MCF 10A (cell line): ENCODE data around the gene ISCA2. TPM values are rescaled to one million over a fixed set of nuclear protein-coding genes. Genes with fewer than 3 reads are reported as not detected.

ENCODE experiments used
- BruUV-seq: library from RNA; stranded (reverse); fragments of 400-500 nt; replicated peaks from 2 replicates; lab custom pipeline; 2021; lab: Mats Ljungman, UMichigan
- CTCF ChIA-PET: fragments of 300-600 bp; sonication (Branson Sonifier 250); formaldehyde crosslinking; extraction: SDS; loops from one replicate; lab custom pipeline; 2021; ENCODE audit warnings: antibody characterized with exemption, inconsistent platforms; lab: Yijun Ruan, JAX
- POLR2A ChIA-PET: fragments of 300-600, 350-650 bp; sonication (Branson Sonifier 250); formaldehyde crosslinking; extraction: SDS; loops from one replicate; lab custom pipeline; 2020; ENCODE audit warnings: antibody characterized with exemption, inconsistent platforms; lab: Yijun Ruan, JAX
- DNase-seq: peaks from one replicate; pipeline ENCODE4 v3.0.0-alpha.2; 2018; ENCODE audit not compliant: unreplicated experiment
- H3K27ac Mint-ChIP-seq: one replicate; pipeline ENCODE4 v1.8.0; 2022; ENCODE audit warnings: mild to moderate bottlenecking, low read depth, mixed read lengths; ENCODE audit not compliant: unreplicated experiment
- H3K27me3 Mint-ChIP-seq: one replicate; pipeline ENCODE4 v1.8.0; 2022; ENCODE audit warnings: mixed read lengths; ENCODE audit not compliant: insufficient read depth, unreplicated experiment
- H3K36me3 Mint-ChIP-seq: one replicate; pipeline ENCODE4 v1.8.0; 2022; ENCODE audit warnings: mild to moderate bottlenecking, moderate library complexity, mixed read lengths; ENCODE audit not compliant: insufficient read depth, unreplicated experiment
- H3K4me1 Mint-ChIP-seq: one replicate; pipeline ENCODE4 v1.8.0; 2022; ENCODE audit warnings: mixed read lengths; ENCODE audit not compliant: insufficient read depth, unreplicated experiment
- H3K4me3 Mint-ChIP-seq: one replicate; pipeline ENCODE4 v1.8.0; 2022; ENCODE audit warnings: mild to moderate bottlenecking, moderate library complexity, mixed read lengths; ENCODE audit not compliant: unreplicated experiment
- H3K9me3 Mint-ChIP-seq: one replicate; pipeline ENCODE4 v1.8.0; 2022; ENCODE audit warnings: mixed read lengths; ENCODE audit not compliant: unreplicated experiment
- CTCF ChIP-seq: fragments of 200-600 bp; IDR thresholded peaks from one replicate; pipeline ENCODE4 v1.8.0; 2022; ENCODE audit warnings: antibody characterized with exemption, mild to moderate bottlenecking; ENCODE audit not compliant: unreplicated experiment
- intact Hi-C: fragments of 100-400 bp; cut with micrococcal nuclease; formaldehyde crosslinking; loops from 2 replicates; pipeline ENCODE4 v1.14.1; 2022
- total RNA-seq: library from RNA; stranded (reverse); gene quantifications from 2 replicates; pipeline ENCODE4 v1.2.3, GENCODE V29; 2022

Gene ISCA2
- total RNA-seq, 1 experiment from 2014 or later = 13.9 TPM

- ChIA-PET POLR2A (interaction anchor here (1.0 kb wide), 1 partner anchor 7 kb away, joined by 4 read pairs; no protein-coding TSS in a partner anchor), CTCF (interaction anchor here (0.6 to 1.6 kb wide), 12 partner anchors 8 to 548 kb away, joined by 3 to 5 read pairs (median 4); partner anchors contain the start of gene MLH3)
- DNase-seq = no peak
- Mint-ChIP-seq H3K36me3 (peaks cover 22% of the 10 kb centered on the region), H3K27me3 (no peaks in the 10 kb centered on the region), H3K27ac (no peak overlapping the region), H3K4me3 (no peak overlapping the region), H3K4me1 (peaks cover 14% of the 10 kb centered on the region), H3K9me3 (no peaks in the 10 kb centered on the region)
- no TSS peak for BruUV-seq
- no peak for TF ChIP-seq CTCF
- intact Hi-C loops = loop anchor here (2.0 kb wide), 1 partner anchor 105 kb away; no protein-coding TSS in a partner anchor
Observed at GRCh38 chr14:74503291-74503937, 9.8 kb downstream of the ISCA2 start.

GRCh38 chr14:74503938-74504335, 10.4 kb downstream of the ISCA2 start:
- ChIA-PET CTCF (interaction anchor here (0.8 to 1.1 kb wide), 5 partner anchors 29 to 190 kb away, joined by 3 to 4 read pairs (median 4); no protein-coding TSS in a partner anchor), POLR2A (no interaction called here)
- no peak for TF ChIP-seq CTCF
- no peaks in the 10 kb centered on the region for H3K27me3 Mint-ChIP-seq
- no TSS peak for BruUV-seq
- peaks cover 22% of the 10 kb centered on the region for H3K36me3 Mint-ChIP-seq
- H3K4me3 Mint-ChIP-seq = no peak overlapping the region
- no peak for DNase-seq
- H3K27ac Mint-ChIP-seq = no peak overlapping the region
- H3K9me3 Mint-ChIP-seq = no peaks in the 10 kb centered on the region
- peaks cover 14% of the 10 kb centered on the region for H3K4me1 Mint-ChIP-seq
- intact Hi-C loops = loop anchor here (2.0 kb wide), 1 partner anchor 105 kb away; no protein-coding TSS in a partner anchor

- no peak overlapping the region for H3K27ac Mint-ChIP-seq
- intact Hi-C loops = no loop called here
- no peaks in the 10 kb centered on the region for H3K9me3 Mint-ChIP-seq
- ChIA-PET CTCF (interaction anchor here (0.8 to 1.1 kb wide), 3 partner anchors 29 to 191 kb away, joined by 3 to 4 read pairs (median 3); no protein-coding TSS in a partner anchor), POLR2A (no interaction called here)
- H3K4me1 Mint-ChIP-seq = peaks cover 14% of the 10 kb centered on the region
- H3K4me3 Mint-ChIP-seq = no peak overlapping the region
- no peaks in the 10 kb centered on the region for H3K27me3 Mint-ChIP-seq
- no peak for TF ChIP-seq CTCF
- no peak for DNase-seq
- H3K36me3 Mint-ChIP-seq = peaks cover 22% of the 10 kb centered on the region
- no TSS peak for BruUV-seq
Observed at GRCh38 chr14:74504412-74504811, 10.8 kb downstream of the ISCA2 start.

- intact Hi-C loops = no loop called here
- ChIA-PET POLR2A (no interaction called here), CTCF (interaction anchor here (0.5 to 1.1 kb wide), 3 partner anchors 114 to 258 kb away, joined by 3 to 4 read pairs (median 4); no protein-coding TSS in a partner anchor)
- Mint-ChIP-seq H3K9me3 (no peaks in the 10 kb centered on the region), H3K36me3 (peaks cover 22% of the 10 kb centered on the region), H3K4me3 (no peak overlapping the region), H3K4me1 (peaks cover 14% of the 10 kb centered on the region), H3K27ac (no peak overlapping the region), H3K27me3 (no peaks in the 10 kb centered on the region)
- no peak for TF ChIP-seq CTCF
- DNase-seq = no peak
- BruUV-seq = no TSS peak
Observed at GRCh38 chr14:74504874-74505720, 11.5 kb downstream of the ISCA2 start.
